Germinal center (tissue), 1 donor: ENCODE data around the gene OCA2.
"Not testable (repeated sequence)": the region's sequence is repeated elsewhere in the genome, so short reads cannot be mapped to it uniquely, and the experiment has no call there.

Source experiments
- DNase-seq: peaks from one replicate; pipeline ENCODE4 v3.0.0; 2012; ENCODE audit warnings: mixed read lengths, low spot score

Gene OCA2

DNA sequence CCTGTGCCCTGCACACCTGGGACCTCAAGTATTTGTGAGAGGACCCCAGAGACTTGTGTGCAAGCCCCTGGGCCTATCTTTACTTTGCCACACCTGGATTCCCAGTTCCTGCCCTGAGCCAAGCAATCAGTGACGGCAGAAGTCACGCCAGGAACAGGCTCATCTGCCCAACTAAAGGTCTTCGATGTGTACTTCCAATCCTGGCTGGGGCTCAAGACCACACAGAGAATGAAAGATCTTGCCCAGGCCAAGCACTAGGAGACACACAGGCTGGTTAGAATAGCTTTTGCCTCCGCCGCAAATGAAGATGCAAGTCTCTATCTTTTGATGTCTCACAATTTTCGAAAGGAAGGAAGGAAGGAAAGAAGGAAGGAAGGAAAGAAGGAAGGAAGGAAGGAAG lies 228.8 kb downstream of the OCA2 start:
- DNase-seq = no peak

DNA sequence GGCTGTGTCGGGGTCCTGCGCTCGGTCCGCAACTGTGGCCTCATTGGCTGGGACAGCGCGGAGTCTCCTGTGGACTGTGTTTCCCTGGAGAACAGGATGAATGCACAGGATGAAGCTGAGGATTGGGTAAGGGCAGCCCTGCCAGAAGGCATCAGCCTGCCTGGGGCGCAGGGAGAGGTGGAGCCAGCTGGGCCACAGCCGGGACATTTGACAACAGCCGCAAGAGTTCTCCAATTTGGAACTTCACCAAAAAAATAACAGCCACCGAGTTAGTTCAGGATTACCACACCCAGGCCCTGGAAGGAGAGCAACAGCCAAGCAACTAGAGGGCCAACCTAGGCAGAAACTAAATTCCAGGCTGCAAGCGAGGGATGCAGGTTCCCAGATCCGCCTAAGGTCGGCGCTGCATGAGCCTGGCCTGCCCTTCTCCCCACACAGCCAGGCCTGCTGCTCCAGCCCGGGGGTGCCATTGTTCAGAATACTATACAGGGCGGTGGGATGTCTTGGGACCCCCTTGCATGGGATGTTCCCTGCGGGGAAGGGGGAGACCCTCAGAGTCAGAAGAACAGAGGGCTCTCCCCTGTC lies 229.3 kb downstream of the OCA2 start:
- no peak for DNase-seq

DNA sequence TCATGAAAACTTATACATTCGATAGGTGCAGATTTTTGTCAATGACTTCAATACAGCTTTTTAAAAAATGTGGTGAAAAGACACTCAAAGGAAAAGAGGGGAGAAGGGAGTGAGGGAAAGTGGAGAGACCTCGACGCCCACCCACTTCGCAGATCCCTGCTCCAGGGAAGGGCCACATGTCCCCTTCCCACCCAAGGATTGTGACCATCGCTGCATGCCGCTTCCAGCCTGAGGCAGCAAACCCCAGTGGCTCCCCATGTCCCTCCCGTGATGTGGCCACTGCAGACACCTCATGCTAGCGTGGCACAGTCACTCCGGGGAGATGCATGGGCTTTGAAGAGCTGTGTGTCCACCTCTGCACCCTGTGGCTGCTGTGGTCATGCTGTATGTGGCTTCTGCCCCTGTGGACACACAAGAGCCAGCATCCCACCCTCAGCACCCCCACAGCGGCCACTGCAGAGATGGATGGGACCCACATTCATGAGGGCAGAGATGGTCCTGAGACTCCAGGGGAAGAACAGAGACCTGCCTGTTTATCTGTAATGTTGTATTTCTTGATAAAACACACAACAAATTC lies 230.2 kb downstream of the OCA2 start:
- no peak for DNase-seq

DNA sequence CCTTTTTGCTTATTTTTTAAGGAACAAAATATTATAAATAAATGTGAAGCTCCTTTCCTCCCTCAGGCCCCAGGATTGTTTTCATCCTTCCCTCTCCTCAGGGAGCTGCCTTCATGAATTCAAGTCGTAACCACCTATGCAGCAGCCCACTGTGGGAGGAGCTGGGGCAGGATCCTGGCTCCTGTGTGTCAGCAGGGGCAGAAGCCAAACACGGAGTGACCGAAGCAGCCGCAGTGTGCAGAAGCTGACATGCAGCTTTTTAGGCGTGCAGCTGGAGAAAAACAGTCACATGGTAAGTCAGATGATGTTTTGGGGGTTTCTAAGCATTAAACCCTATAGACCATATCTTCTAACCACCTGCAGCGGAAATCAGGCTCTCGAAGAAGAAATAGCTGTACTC lies 231.3 kb downstream of the OCA2 start:
- no peak for DNase-seq

DNA sequence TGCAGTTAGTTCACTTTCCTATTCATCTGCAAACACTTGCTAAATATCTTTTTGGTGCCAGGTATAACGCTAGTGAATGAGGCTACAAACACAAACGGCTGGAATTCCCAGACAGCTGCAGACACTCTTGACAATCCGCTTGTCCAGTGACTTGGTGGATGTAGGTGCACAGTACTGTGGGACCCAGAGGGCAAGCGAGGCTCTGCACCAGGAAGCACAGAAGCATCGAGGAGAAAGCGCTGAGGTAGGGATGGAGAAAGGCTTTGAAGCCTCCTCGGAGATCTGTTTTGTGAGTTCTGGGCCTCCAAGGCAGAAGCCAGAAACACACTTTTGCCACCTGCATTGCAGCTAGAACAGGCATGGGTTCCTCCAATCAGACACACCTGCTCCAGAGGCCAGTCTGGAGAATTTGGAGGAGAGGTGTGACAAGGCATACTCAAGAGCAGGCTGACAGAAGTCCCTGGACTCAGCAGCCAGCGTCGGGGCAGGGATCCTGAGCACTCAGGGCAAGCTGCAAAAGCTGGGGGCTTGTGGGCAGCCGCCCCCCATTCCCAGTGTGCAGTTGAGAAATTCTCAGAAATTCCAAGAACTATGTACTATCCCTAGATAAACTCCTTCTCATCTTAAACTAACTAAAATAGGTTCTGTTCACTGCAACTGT lies 232.5 kb downstream of the OCA2 start:
- DNase-seq = no peak

DNA sequence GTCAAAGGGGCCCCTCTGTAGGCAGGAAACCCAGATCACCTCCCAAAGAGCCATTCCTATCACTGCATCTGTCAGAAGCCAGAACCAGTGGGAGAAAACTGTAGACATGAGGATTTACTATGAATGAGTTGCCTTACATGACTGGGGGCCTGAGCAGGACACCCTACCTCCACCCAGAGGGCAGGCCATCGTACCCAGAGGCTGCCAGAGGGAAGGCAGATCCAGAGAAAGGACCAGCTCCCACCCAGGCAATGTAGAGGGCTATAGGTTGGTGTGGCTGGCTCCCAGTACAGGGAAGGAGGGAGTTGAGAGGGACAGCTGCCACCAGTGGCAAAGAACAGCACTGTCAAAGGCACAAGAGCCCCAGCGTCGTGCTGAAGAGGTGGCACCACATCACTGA lies 233.2 kb downstream of the OCA2 start:
- DNase-seq = no peak

DNA sequence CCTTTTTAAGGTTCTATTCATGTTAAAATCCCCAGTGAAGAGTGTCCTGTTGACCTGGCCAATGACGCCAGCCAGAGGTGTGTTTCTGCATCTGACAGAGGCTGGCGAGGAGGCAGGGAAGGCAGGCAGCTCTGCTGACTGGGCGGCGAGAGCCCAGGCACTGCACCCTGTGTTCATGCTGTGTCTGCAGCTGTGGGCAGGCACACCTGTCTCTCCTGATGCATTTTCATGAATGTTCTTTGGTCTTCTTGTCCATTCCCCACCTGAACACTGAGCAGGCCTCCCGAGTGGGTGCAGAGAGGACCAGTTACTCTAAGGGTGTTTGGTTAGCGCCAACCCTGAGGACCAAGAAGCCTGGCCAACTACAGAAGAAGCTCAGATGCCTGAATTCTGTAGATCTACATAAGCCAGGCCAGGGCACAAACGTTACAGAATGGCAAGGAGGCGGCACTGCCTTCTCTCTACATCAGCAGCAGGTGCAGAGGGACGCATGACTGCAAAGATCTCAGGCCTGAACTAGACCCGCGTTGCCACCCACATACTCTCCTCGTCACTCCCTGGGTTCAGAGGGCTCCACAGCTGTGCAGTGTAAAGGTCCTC lies 233.7 kb downstream of the OCA2 start:
- no peak for DNase-seq

DNA sequence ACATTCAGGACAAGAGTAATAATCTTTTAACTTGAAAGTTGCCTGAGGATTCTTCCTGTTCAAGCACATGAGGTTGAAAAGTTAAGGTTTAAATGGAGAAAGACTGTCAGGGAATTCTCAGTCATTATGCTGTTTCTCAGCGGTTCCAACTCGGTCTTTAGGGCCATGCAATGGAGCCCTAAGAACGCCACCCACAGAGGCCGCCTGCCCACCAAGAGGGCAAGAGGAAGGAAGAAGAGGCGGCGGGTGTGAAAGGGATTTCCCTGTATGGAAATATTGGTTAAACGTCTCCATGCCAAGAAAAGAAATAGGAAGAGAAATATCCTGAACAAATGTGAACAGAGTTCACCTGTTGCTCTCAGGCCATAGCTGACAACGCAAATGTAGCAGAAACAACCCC lies 234.4 kb downstream of the OCA2 start:
- no peak for DNase-seq

DNA sequence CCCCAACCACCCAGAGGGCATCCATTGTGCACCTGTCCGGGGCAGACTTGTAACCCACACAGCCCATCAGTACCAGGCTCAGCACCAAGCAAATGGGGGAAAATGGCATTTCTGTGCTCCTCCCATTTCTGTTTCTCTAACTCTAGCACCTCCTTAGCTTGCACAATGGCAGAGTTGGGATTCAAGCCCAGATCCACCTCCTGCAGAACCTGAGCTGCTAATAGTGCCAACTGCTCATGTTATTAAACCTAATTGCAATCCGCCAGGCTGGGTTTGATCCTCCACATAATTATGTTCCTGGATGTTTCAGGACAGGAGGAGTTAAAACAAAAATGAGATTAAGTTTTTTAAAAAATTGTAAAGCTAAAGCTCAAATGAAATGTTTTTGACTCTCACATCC lies 235.0 kb downstream of the OCA2 start:
- no peak for DNase-seq

DNA sequence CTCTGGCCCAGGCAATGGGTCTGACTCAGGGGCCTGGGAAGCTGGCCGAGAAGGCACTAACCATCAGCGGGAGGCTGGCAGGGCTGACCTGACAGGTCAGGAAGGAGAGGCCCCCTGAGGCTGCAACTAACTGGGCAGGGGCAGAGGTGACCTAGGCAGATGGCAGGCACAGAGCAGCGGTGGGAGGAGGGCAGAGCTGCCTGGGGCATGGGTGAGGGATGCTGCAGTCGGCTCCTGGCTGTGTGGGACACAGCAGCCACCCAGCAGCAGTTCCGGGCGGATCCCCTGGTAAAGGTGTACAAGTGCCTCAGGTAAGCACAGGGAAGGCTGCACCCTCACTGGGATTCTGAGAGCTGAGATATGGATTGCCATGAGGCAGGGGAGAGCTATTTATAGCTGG lies 236.1 kb downstream of the OCA2 start:
- no peak for DNase-seq

DNA sequence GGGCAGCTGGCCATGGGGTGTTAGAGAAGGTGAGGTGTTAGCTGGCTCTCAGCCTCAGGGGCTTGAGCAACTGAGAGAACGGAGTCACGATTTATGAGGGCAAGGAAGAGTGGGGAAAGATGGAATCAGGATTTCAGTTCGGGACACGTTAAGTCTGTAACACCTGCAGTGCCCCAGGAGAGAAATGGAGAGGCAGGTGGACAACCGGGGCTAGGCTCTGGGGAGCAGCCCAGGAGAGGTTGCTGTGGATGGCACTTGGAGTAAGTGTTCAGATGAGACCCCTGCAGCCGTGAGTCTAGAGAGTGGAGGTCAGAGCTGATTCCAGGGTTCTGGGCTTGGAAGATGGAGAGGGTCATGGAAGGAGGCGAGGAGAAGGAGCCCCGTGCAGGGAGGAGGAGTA lies 237.9 kb downstream of the OCA2 start:
- no peak for DNase-seq

DNA sequence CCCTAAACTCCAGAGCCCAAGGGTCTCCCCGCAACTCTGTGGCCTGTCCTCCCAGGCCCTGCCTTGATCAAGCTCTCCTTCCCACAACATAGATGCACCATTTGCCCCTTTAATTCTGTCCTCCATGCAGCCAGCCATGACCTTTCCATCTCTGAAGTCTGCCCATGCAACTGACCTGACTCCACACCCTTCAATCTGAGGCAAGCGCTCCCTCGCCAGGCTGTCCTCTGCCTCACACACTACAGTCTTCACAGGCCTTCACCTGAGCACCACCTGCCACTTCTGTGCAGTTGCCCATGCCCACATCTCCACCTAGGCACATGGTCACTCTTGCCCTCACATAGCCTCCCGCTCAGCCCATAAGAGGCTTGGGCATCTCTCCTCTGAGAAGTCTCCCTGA lies 244.0 kb downstream of the OCA2 start:
- DNase-seq = no peak

DNA sequence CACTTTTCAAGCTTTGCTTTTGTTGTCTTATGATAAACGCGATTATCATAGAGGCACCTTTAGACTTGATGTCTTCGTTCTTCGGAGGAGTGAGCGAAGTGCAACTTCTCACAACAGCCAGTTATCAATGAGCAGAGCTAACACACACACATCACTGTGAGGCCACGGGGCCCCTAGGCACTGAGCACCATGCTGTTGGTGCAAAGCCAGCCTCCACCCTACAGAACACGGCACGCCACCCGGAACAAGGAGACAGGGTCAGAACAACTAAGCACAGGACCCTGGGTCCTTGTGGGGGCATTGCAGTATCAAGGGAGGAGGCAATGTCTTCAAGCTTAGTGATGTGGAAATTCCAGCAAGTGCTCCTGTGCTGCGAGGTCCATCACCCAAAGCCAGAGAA lies 244.5 kb downstream of the OCA2 start:
- DNase-seq = no peak

DNA sequence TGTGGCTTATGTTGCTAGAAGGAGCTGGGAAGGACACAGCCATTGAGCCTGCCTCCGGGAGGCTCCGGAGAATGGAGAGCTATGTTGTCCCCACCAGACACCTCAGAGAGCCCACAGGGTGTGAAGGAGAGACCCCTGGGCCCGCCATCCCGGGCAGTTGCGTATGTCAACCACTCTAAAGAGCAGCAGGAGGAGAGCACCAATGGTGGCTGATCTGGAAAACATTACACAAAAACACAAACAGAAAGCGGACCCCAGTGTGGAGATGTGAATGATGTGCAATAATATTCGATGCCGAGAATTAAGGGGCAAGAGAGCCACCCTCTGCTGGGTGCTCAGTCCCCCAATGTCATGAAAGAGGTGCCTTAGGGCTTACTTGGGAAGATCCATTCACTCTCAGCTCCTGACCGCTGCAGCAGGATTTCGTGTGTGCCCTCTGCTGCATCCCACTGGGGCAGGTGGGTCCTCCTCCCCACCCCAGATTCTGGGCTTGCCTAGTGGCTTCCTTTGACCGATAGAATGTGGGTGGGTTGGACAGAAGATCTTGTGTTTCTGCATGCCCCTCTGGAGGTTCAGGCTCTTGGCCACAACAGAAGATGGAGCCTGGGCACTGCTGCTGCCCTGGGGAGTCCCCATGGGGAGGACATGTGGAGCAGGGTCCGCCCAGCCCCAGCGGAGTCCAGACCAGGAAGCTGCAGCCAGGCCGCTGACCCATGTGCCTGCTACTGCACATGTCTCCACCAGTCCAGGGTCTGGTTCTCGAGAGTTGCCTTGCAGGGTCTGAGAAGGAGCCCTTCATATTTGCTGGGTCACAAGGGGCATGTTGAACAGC lies 245.3 kb downstream of the OCA2 start:
- no peak for DNase-seq

DNA sequence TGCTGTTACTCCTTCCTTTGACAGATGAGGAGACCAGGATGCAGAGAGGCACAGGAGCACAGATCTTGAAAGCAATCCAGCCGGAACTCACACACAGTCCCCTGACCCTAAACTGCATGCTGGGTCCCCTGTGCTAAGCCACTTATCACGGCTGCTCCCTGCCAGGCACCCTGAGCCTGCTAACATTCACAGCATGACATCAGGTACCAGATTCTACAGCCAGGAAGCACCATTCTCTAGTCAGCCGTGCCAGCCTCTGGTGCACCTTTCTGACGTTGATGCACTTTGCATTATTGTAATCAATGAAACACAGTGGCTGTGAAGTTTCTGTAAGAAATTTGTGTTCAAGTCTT lies 247.3 kb downstream of the OCA2 start:
- DNase-seq = no peak

DNA sequence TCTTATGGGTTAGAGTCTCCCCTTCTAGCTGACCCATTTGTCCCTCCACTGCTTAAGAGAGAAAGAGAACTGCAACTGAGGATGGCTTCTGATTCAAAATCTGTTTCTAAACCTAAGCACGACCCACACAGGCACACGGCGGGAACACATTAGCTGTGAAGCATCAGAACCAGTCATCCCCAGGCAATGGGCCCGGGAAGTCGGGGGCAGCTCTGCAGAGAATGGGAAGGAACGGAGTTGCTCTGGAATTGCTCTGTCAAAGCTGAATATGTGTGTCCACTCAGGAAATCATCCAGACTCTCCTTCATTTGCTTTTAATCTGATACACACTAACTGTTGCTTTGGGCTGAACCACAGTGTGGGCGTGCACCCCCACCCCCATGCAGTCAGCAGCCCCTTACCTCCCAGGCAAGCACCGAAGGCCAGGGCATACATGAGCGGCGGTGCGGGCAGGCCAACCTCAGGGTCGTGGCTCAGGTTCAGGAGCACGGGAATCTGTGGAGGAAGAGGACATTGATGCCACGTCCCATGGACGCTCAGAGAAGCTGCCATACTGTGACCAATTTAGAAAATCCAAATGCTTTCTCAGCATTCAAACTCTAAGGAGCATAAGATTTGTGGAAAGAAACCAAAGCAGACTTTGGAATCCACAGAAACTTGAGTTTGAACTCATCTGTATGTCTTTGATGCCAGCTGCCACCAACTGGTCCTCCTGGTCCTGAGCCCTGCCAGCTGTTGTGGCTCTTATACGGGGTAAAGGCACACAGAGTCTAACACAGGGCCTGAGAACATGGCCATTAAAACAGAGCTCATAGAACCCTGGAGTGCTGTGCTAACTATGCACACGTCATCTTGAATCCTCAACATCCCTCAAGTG lies 247.9 kb downstream of the OCA2 start:
- no peak for DNase-seq

DNA sequence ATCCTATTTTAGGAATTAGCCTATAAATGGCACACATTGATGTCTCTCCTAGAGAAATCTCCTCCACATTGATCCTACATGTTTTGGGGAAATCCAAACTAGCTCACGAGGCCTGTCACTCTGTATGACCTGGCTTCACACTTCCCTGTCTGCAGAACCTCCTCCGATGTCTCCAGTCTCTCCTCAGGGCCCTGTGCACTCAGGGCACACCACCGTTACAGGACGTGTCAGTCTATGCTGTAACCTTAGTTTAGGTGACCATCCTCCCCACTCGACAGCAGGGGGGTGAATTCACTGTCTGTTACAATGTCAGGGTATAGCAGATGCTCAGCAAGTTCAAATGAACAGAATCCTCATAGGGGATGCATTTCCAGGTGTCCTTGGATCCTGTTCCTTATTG lies 249.1 kb downstream of the OCA2 start:
- no peak for DNase-seq

DNA sequence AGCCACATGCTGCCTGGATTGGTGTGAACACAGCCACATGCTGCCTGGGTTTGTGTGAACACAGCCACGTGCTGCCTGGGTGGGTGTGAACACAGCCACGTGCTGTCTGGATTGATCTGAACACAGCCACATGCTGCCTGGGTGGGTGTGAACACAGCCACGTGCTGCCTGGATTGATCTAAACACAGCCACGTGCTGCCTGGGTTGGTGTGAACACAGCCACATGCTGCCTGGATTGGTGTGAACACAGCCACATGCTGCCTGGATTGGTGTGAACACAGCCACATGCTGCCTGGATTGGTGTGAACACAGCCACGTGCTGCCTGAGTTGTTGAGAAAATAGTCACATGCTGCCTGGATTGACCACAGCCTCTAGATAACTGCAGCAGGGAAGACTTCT lies 250.2 kb downstream of the OCA2 start:
- DNase-seq = not testable (repeated sequence)

DNA sequence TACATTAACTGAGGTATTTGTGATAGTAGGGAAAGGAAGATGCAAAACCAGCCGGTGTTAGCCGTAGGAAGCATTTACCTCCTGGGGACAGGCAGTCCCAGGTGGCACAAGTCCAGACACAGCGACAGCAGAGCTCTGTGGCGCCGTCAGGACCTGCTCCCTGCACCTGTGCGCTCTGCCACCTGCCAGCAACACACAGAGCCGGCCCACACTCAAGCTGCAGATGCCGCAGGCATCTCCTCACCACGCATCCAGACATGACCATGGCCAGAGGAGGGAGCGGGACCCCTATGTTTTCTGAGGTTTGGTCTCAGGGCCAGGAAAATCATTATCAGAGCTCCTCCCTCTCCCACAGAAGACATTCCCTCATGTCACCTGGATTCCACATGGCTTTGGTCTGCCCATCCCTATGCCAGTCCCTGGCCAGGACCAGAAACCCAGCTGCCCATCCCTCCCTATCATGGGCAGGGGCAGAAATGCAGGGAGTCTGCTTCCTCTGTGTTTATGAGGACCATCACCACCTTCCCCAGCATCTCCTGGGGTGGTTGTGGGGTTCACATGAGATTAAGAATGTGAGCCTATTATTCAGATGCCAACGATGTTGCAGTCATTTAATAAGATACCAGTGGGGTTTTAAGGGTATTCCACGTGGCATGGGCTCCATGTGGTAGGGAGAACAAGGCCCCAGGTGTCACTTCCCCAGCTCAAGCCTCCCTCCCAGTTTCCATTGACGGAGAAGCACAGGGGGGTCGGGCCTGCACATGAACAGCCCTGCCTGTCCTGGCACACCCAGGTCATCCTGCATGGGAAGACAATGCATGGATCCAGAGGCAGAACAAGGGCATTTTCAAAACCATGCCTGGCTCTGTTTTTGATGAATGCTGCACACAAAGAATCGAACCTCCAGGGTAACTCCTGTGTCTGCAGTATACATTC lies 251.1 kb downstream of the OCA2 start:
- no peak for DNase-seq

DNA sequence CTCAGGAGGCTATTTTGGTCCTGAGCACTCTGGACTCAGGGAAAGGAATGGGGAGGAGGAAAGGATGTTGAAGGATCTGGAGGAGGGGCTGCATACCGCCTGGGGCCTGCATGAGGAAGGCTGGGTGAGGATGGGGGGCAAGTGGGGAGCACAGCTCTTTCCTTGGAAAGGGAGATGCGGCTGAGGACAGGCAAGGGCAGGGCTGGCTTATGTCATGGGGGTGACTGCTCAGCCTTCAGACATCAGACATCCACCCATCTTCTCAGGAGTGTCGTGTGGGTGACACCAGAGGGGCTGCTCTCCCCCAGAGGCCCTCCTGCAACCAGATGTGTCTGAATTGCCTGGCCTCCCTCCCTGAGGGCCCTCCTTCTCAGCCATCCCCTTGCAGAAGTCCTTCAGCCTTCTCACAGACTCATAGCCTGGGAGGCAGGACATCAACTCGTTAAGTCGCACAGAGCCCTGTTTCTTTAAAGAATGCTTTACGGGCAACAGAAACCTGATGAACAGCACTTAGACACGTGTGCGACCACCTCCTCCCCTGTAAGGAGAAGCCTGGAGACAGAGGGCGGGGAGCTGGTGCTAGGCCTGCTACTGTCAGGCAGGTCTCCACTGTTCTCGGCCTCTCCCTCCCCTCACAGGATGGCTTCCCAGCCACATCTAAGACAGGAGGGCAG lies 252.3 kb downstream of the OCA2 start:
- no peak for DNase-seq
